Mucosa of rectum (tissue), 2 donors: Measurements from ENCODE around the gene PLA2G2E.
"Not testable (repeated sequence)": the region's sequence is repeated elsewhere in the genome, so short reads cannot be mapped to it uniquely, and the experiment has no call there.

Source experiments
- H3K27ac ChIP-seq, 2 donors: one replicate each; pipeline ENCODE4 v1.7.0; 2013; ENCODE audit warnings: inconsistent platforms in 2 of 2, low read depth in 2 of 2, low read length in 2 of 2
- H3K27me3 ChIP-seq, 2 donors: one replicate each; pipeline ENCODE4 v1.7.0; 2013; ENCODE audit warnings: low read length in 2 of 2; ENCODE audit not compliant: control insufficient read depth in 2 of 2, insufficient read depth in 2 of 2
- H3K36me3 ChIP-seq, 2 donors: one replicate each; pipeline ENCODE4 v1.7.0; 2013; ENCODE audit warnings: low read length in 2 of 2; ENCODE audit not compliant: control insufficient read depth in 2 of 2, insufficient read depth in 2 of 2
- H3K4me1 ChIP-seq, 2 donors: one replicate each; pipeline ENCODE4 v1.7.0; 2013; ENCODE audit warnings: low read length in 2 of 2, mild to moderate bottlenecking in 1 of 2; ENCODE audit not compliant: control insufficient read depth in 2 of 2, insufficient read depth in 2 of 2
- H3K4me3 ChIP-seq, 2 donors: one replicate each; pipeline ENCODE4 v1.7.0; 2013; ENCODE audit warnings: low read length in 2 of 2
- H3K9ac ChIP-seq, 2 donors: one replicate each; pipeline ENCODE4 v1.7.0; 2013; ENCODE audit warnings: low read length in 2 of 2, low read depth in 1 of 2, mild to moderate bottlenecking in 1 of 2
- H3K9me3 ChIP-seq, 2 donors: one replicate each; pipeline ENCODE4 v1.7.0; 2013; ENCODE audit warnings: low read length in 2 of 2; ENCODE audit not compliant: control insufficient read depth in 2 of 2
- donor health status: healthy.
- donor health status: Normal muscosa, but diverticular disease.

PLA2G2E gene

GRCh38 chr1:19934336-19934735 lies 10.9 kb upstream of the PLA2G2E start:
- H3K4me3 ChIP-seq = no peak overlapping the region
- H3K27ac ChIP-seq = no peak overlapping the region
- no peaks in the 10 kb centered on the region for H3K4me1 ChIP-seq
- H3K9ac ChIP-seq = no peak overlapping the region
- H3K27me3 ChIP-seq = no peaks in the 10 kb centered on the region
- no peaks in the 10 kb centered on the region for H3K36me3 ChIP-seq
- H3K9me3 ChIP-seq = peaks cover 2 to 9% of the 10 kb centered on the region in 2 donors

GRCh38 chr1:19932866-19933265 lies 9.4 kb upstream of the PLA2G2E start:
- no peak overlapping the region for H3K4me3 ChIP-seq
- H3K9ac ChIP-seq = no peak overlapping the region
- peaks cover 2 to 9% of the 10 kb centered on the region in 2 donors for H3K9me3 ChIP-seq
- H3K27me3 ChIP-seq = no peaks in the 10 kb centered on the region
- no peak overlapping the region for H3K27ac ChIP-seq
- no peaks in the 10 kb centered on the region for H3K4me1 ChIP-seq
- H3K36me3 ChIP-seq = no peaks in the 10 kb centered on the region

- H3K9me3 ChIP-seq, H3K36me3 ChIP-seq, H3K4me3 ChIP-seq, H3K4me1 ChIP-seq, H3K27ac ChIP-seq, H3K27me3 ChIP-seq, H3K9ac ChIP-seq: not testable (repeated sequence)
These were observed 3.7 kb upstream of the PLA2G2E start for GRCh38 chr1:19927130-19927421.

- no peak overlapping the region for H3K27ac ChIP-seq
- peaks cover 0 to 2% of the 10 kb centered on the region in 2 donors for H3K9me3 ChIP-seq
- no peak overlapping the region for H3K4me3 ChIP-seq
- no peaks in the 10 kb centered on the region for H3K27me3 ChIP-seq
- no peaks in the 10 kb centered on the region for H3K4me1 ChIP-seq
- H3K9ac ChIP-seq = no peak overlapping the region
- H3K36me3 ChIP-seq = no peaks in the 10 kb centered on the region
These were observed 3.1 kb upstream of the PLA2G2E start for GRCh38 chr1:19926296-19927129.

GRCh38 chr1:19925342-19926070 lies 2.1 kb upstream of the PLA2G2E start:
- no peaks in the 10 kb centered on the region for H3K36me3 ChIP-seq
- no peaks in the 10 kb centered on the region for H3K9me3 ChIP-seq
- no peak overlapping the region for H3K4me3 ChIP-seq
- no peak overlapping the region for H3K27ac ChIP-seq
- no peaks in the 10 kb centered on the region for H3K27me3 ChIP-seq
- H3K9ac ChIP-seq = no peak overlapping the region
- H3K4me1 ChIP-seq = peaks cover 0 to 2% of the 10 kb centered on the region in 2 donors

GRCh38 chr1:19923953-19924346 lies 533 bp upstream of the PLA2G2E start:
- Histone ChIP-seq H3K4me3 (no peak overlapping the region), H3K9ac (no peak overlapping the region), H3K9me3 (no peaks in the 10 kb centered on the region), H3K27me3 (no peaks in the 10 kb centered on the region), H3K36me3 (no peaks in the 10 kb centered on the region), H3K27ac (no peak overlapping the region), H3K4me1 (peaks cover 0 to 2% of the 10 kb centered on the region in 2 donors)

- Histone ChIP-seq H3K36me3 (no peaks in the 10 kb centered on the region), H3K27me3 (no peaks in the 10 kb centered on the region), H3K9ac (no peak overlapping the region), H3K27ac (no peak overlapping the region), H3K4me3 (no peak overlapping the region), H3K4me1 (peaks cover 0 to 2% of the 10 kb centered on the region in 2 donors), H3K9me3 (no peaks in the 10 kb centered on the region)
These were observed 1.3 kb downstream of the PLA2G2E start for GRCh38 chr1:19922015-19922688.

GRCh38 chr1:19921310-19921709 lies 2.1 kb downstream of the PLA2G2E start:
- H3K27ac ChIP-seq = no peak overlapping the region
- H3K27me3 ChIP-seq = no peaks in the 10 kb centered on the region
- H3K4me1 ChIP-seq = peaks cover 0 to 2% of the 10 kb centered on the region in 2 donors
- no peak overlapping the region for H3K9ac ChIP-seq
- no peaks in the 10 kb centered on the region for H3K36me3 ChIP-seq
- no peak overlapping the region for H3K4me3 ChIP-seq
- no peaks in the 10 kb centered on the region for H3K9me3 ChIP-seq

GRCh38 chr1:19920132-19920710 lies 3.2 kb downstream of the PLA2G2E start:
- Histone ChIP-seq H3K36me3 (no peaks in the 10 kb centered on the region), H3K9ac (no peak overlapping the region), H3K9me3 (no peaks in the 10 kb centered on the region), H3K27me3 (no peaks in the 10 kb centered on the region), H3K4me3 (no peak overlapping the region), H3K4me1 (peaks cover 0 to 2% of the 10 kb centered on the region in 2 donors), H3K27ac (no peak overlapping the region)

- Histone ChIP-seq H3K9me3 (no peaks in the 10 kb centered on the region), H3K9ac (no peak overlapping the region), H3K36me3 (peaks cover 6 to 12% of the 10 kb centered on the region in 2 donors), H3K27ac (no peak overlapping the region), H3K27me3 (no peaks in the 10 kb centered on the region), H3K4me3 (no peak overlapping the region), H3K4me1 (peaks cover 0 to 2% of the 10 kb centered on the region in 2 donors)
These were observed 5.4 kb downstream of the PLA2G2E start for GRCh38 chr1:19918057-19918456.
